VCaP (cell line): ENCODE measurements around the gene SULT4A1.

ENCODE experiments used
- H3K27ac ChIP-seq: fragments of 450-650 bp; 2 replicates; pipeline ENCODE4 v1.5.1; 2017
- CTCF ChIP-seq: fragments of 450-650 bp; conservative IDR thresholded peaks from 2 replicates; pipeline ENCODE4 v1.5.1; 2017; ENCODE audit warnings: mild to moderate bottlenecking, moderate library complexity

The SULT4A1 gene

GRCh38 chr22:43835166-43835565 is 27.1 kb downstream of the SULT4A1 start:
- TF ChIP-seq CTCF = no peak
- no peak overlapping the region for H3K27ac ChIP-seq

GRCh38 chr22:43833286-43834240 is 28.8 kb downstream of the SULT4A1 start:
- no peak for TF ChIP-seq CTCF

GRCh38 chr22:43832393-43833265 is 29.7 kb downstream of the SULT4A1 start:
- no peak for TF ChIP-seq CTCF
- no peak overlapping the region for H3K27ac ChIP-seq

More at GRCh38 chr22:43833286-43834240, 28.8 kb downstream of the SULT4A1 start:
- no peak overlapping the region for H3K27ac ChIP-seq

- TF ChIP-seq CTCF = no peak
- H3K27ac ChIP-seq = no peak overlapping the region
These were observed 30.5 kb downstream of the SULT4A1 start for GRCh38 chr22:43831561-43832392.

- no peak for TF ChIP-seq CTCF
- no peak overlapping the region for H3K27ac ChIP-seq
These were observed 31.3 kb downstream of the SULT4A1 start for GRCh38 chr22:43830931-43831560.

- H3K27ac ChIP-seq = no peak overlapping the region
- TF ChIP-seq CTCF = no peak
These were observed 32.1 kb downstream of the SULT4A1 start for GRCh38 chr22:43829904-43830851.
